Iris pigment epithelial cell (primary cell): ENCODE data around the gene RTP2.
"Not testable (repeated sequence)": the region's sequence is repeated elsewhere in the genome, so short reads cannot be mapped to it uniquely, and the experiment has no call there.

Experiments
- DNase-seq: peaks from one replicate; pipeline ENCODE4 v3.0.0-alpha.2; 2011; ENCODE audit warnings: low read depth

RTP2 gene

GRCh38 chr3:187713504-187713903, 11.1 kb upstream of the RTP2 start:
- peak; percentile 73 for DNase-seq

- DNase-seq = no peak
Observed at GRCh38 chr3:187709155-187709554, 6.8 kb upstream of the RTP2 start.

GRCh38 chr3:187708696-187709095, 6.3 kb upstream of the RTP2 start:
- no peak for DNase-seq

GRCh38 chr3:187706971-187707370, 4.6 kb upstream of the RTP2 start:
- no peak for DNase-seq

GRCh38 chr3:187705164-187705563, 2.8 kb upstream of the RTP2 start:
- DNase-seq = no peak

- no peak for DNase-seq
Observed at GRCh38 chr3:187700249-187700648, 2.1 kb downstream of the RTP2 start.

GRCh38 chr3:187698499-187699399, 3.6 kb downstream of the RTP2 start:
- DNase-seq = no peak

GRCh38 chr3:187696021-187696420, 6.3 kb downstream of the RTP2 start:
- DNase-seq = no peak

GRCh38 chr3:187695449-187695848, 6.9 kb downstream of the RTP2 start:
- DNase-seq = no peak

GRCh38 chr3:187694801-187695200, 7.6 kb downstream of the RTP2 start:
- no peak for DNase-seq

GRCh38 chr3:187693431-187693830, 8.9 kb downstream of the RTP2 start:
- no peak for DNase-seq

GRCh38 chr3:187689984-187690383, 12.4 kb downstream of the RTP2 start:
- peak; percentile 66 for DNase-seq

- DNase-seq = no peak
Observed at GRCh38 chr3:187686621-187687273, 15.6 kb downstream of the RTP2 start.

GRCh38 chr3:187685948-187686347, 16.4 kb downstream of the RTP2 start:
- DNase-seq = no peak

- peak; percentile 77 for DNase-seq
Observed at GRCh38 chr3:187684880-187685279, 17.5 kb downstream of the RTP2 start.

- DNase-seq = no peak
Observed at GRCh38 chr3:187684444-187684843, 17.9 kb downstream of the RTP2 start.

- not testable (repeated sequence) for DNase-seq
Observed at GRCh38 chr3:187681756-187682155, 20.6 kb downstream of the RTP2 start.

GRCh38 chr3:187679638-187680396, 22.5 kb downstream of the RTP2 start:
- DNase-seq = peak; percentile 79

GRCh38 chr3:187678726-187679268, 23.6 kb downstream of the RTP2 start:
- peak; percentile 75 for DNase-seq

- DNase-seq = no peak
Observed at GRCh38 chr3:187677604-187678003, 24.8 kb downstream of the RTP2 start.

GRCh38 chr3:187673012-187673411, 29.3 kb downstream of the RTP2 start:
- DNase-seq = no peak
